ENCODE data around the gene IBA57. TPM values are rescaled to one million over a fixed set of nuclear protein-coding genes. Genes with fewer than 3 reads are reported as not detected.
A peak's percentile ranks its signal among the peaks of the same experiment; 100 is the strongest.

The IBA57 gene
- total and polyA plus RNA-seq, 5 donors from 2014 or later: 2.0 to 17.0 (median 5.1) TPM

DNA sequence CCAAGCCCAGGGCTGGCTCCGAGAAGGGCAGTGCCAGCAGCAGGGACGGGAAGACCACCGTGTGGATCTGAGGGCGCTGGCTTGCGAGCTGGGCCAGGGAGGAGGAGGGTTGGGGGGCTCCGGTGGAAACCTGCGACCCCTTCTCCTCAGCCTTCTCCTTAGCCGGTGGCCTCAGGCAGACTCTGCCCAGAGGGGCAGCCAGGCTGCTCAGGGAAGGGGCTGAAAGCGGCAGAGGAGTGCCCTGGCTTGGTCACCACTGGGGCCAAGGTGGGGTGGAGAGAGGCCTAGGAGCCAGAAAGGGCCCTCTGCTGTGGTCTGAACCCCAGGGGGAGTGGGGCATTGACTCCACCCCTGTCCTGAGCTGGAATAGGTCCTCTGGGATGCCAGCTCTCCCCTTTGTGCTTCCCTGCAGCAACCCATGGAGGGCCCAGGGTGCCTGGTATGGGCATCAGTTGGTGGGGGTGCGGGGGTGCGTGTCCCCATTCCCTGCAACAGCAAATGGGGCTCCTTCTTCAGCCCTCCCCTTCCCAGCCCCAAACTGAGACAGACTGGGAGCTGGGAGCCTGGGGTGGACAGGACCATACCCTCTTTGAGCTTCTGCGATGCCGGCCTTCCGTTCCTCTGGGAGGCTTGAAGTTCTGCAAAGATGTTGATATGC lies 6.5 kb upstream of the IBA57 start:
- Mint-ChIP-seq H3K36me3 (no peaks in the 10 kb centered on the region), H3K27ac (peak overlapping the region in 1 of 3 donors; percentile 42), H3K4me1 (peaks cover 0 to 33% (median 2%) of the 10 kb centered on the region in 4 donors), H3K4me3 (no peak overlapping the region), H3K9me3 (no peaks in the 10 kb centered on the region), H3K27me3 (no peaks in the 10 kb centered on the region)
- Histone ChIP-seq H3K4me3 (ENCODE audit: low read depth, low read length) (no peak overlapping the region), H3K27ac (ENCODE audit: insufficient read depth, low read length, poor library complexity, severe bottlenecking) (no peak overlapping the region), H3K9me3 (ENCODE audit: control insufficient read depth in 2 of 2, low read length in 2 of 2) (no peaks in the 10 kb centered on the region), H3K36me3 (ENCODE audit: control insufficient read depth, insufficient read depth, low read length) (no peaks in the 10 kb centered on the region), H3K4me1 (ENCODE audit: control insufficient read depth, insufficient read depth, low read length, poor library complexity, severe bottlenecking) (peaks cover 20% of the 10 kb centered on the region), H3K27me3 (ENCODE audit: control insufficient read depth, insufficient read depth, low read length) (no peaks in the 10 kb centered on the region)
- DNase-seq: no peak
- ATAC-seq (ENCODE audit: low read depth in 2 of 2): no peak

DNA sequence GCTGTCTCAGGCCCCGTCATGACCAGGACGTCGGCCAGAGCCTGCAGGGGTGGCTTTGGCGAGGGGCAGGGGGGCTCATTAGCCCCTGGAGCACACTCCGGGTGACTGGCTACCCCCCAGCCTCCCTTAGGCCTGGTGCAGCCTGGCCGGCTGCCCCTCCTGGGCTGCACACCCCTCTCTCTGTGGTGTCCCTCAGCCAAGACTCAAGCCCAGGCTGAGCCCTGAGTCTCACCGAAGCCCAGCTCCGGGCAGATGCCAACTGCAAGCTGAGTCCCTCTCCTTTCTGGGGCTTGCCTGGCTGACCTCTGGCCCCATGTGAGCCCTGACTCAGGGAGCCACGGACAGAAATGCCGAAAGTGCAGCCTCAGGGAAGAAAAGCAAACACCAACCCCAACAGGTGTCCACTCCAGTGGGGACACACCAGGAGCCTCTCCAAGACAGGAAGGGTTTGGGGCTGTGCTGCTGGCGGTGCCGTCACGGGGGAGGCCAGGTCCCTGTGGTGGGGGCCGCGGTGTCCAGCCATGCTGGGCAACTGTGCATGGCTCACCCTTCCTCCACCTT lies 5.3 kb upstream of the IBA57 start:
- no peak overlapping the region for H3K4me3 ChIP-seq (ENCODE audit: low read depth, low read length)
- H3K27ac Mint-ChIP-seq: no peak overlapping the region
- H3K4me3 Mint-ChIP-seq: no peak overlapping the region
- peaks cover 3% of the 10 kb centered on the region for H3K27me3 Mint-ChIP-seq
- no peaks in the 10 kb centered on the region for H3K36me3 Mint-ChIP-seq
- no peaks in the 10 kb centered on the region for H3K9me3 Mint-ChIP-seq
- H3K36me3 ChIP-seq (ENCODE audit: control insufficient read depth, insufficient read depth, low read length): no peaks in the 10 kb centered on the region
- DNase-seq (no peak), ATAC-seq (ENCODE audit: low read depth in 2 of 2) (no peak)
- no peaks in the 10 kb centered on the region for H3K27me3 ChIP-seq (ENCODE audit: control insufficient read depth, insufficient read depth, low read length)
- peaks cover 28% of the 10 kb centered on the region for H3K4me1 ChIP-seq (ENCODE audit: control insufficient read depth, insufficient read depth, low read length, poor library complexity, severe bottlenecking)
- H3K27ac ChIP-seq (ENCODE audit: insufficient read depth, low read length, poor library complexity, severe bottlenecking): no peak overlapping the region
- no peaks in the 10 kb centered on the region for H3K9me3 ChIP-seq (ENCODE audit: control insufficient read depth in 2 of 2, low read length in 2 of 2)
- peaks cover 0 to 38% (median 9%) of the 10 kb centered on the region in 4 donors for H3K4me1 Mint-ChIP-seq

DNA sequence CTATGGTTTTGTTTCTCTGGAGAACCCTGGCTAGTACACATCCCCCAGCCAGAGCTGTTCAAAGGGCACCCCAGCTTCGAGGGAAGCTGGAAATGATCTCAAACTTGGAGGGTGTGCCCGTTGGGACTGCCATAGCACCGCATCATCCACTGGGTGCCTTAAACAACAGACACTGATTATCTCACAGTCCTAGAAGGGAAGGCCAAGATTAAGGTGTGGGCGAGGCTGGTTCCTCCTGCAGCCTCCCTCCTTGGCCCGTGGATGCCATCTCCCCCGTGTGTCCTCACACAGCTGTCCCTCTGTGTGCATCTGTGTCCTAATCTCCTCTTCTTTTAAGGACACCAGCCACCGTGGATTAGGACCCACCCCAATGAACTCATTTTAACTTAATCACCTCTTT lies 4.2 kb upstream of the IBA57 start:
- ATAC-seq (ENCODE audit: low read depth in 2 of 2) (no peak), DNase-seq (no peak)
- peaks cover 28% of the 10 kb centered on the region for H3K4me1 ChIP-seq (ENCODE audit: control insufficient read depth, insufficient read depth, low read length, poor library complexity, severe bottlenecking)
- H3K9me3 Mint-ChIP-seq: no peaks in the 10 kb centered on the region
- H3K4me3 ChIP-seq (ENCODE audit: low read depth, low read length): no peak overlapping the region
- no peaks in the 10 kb centered on the region for H3K27me3 ChIP-seq (ENCODE audit: control insufficient read depth, insufficient read depth, low read length)
- H3K27ac Mint-ChIP-seq: peak overlapping the region; percentile 52 to 75 (median 52)
- H3K4me1 Mint-ChIP-seq: peaks cover 0 to 43% (median 10%) of the 10 kb centered on the region in 4 donors
- H3K9me3 ChIP-seq (ENCODE audit: control insufficient read depth in 2 of 2, low read length in 2 of 2): no peaks in the 10 kb centered on the region
- H3K27me3 Mint-ChIP-seq: peaks cover 5% of the 10 kb centered on the region
- H3K36me3 Mint-ChIP-seq: no peaks in the 10 kb centered on the region
- H3K36me3 ChIP-seq (ENCODE audit: control insufficient read depth, insufficient read depth, low read length): no peaks in the 10 kb centered on the region
- no peak overlapping the region for H3K27ac ChIP-seq (ENCODE audit: insufficient read depth, low read length, poor library complexity, severe bottlenecking)
- peak overlapping the region in 1 of 4 donors; percentile 64 for H3K4me3 Mint-ChIP-seq

DNA sequence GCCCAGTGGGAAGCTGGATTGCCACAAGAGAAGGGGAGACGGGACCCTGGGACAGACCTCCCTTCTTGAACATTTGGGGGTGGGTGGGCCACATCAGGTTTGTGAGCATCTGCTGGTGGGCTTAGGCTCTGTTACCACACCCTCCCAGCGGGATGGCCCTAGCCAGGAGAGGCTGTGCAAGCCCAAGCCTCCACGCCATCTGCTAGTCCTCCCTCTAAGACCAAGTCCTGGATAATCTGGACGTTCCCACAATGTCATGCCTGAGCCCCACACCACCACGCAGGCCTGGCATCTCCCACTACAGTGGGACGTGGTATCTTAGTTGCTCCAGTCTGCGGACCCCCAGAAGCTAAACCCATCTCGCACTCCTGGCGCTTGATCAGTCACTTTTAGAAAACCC lies 3.7 kb upstream of the IBA57 start:
- peaks cover 5% of the 10 kb centered on the region for H3K27me3 Mint-ChIP-seq
- H3K27ac Mint-ChIP-seq: peak overlapping the region; percentile 52 to 75 (median 52)
- peak overlapping the region in 2 of 4 donors; percentile 52 to 64 for H3K4me3 Mint-ChIP-seq
- H3K4me1 ChIP-seq (ENCODE audit: control insufficient read depth, insufficient read depth, low read length, poor library complexity, severe bottlenecking): peaks cover 30% of the 10 kb centered on the region
- no peak overlapping the region for H3K4me3 ChIP-seq (ENCODE audit: low read depth, low read length)
- no peaks in the 10 kb centered on the region for H3K36me3 Mint-ChIP-seq
- H3K27ac ChIP-seq (ENCODE audit: insufficient read depth, low read length, poor library complexity, severe bottlenecking): no peak overlapping the region
- ATAC-seq (ENCODE audit: low read depth in 2 of 2) (no peak), DNase-seq (no peak)
- H3K9me3 ChIP-seq (ENCODE audit: control insufficient read depth in 2 of 2, low read length in 2 of 2): no peaks in the 10 kb centered on the region
- H3K27me3 ChIP-seq (ENCODE audit: control insufficient read depth, insufficient read depth, low read length): no peaks in the 10 kb centered on the region
- no peaks in the 10 kb centered on the region for H3K9me3 Mint-ChIP-seq
- H3K4me1 Mint-ChIP-seq: peaks cover 0 to 46% (median 14%) of the 10 kb centered on the region in 4 donors
- no peaks in the 10 kb centered on the region for H3K36me3 ChIP-seq (ENCODE audit: control insufficient read depth, insufficient read depth, low read length)

DNA sequence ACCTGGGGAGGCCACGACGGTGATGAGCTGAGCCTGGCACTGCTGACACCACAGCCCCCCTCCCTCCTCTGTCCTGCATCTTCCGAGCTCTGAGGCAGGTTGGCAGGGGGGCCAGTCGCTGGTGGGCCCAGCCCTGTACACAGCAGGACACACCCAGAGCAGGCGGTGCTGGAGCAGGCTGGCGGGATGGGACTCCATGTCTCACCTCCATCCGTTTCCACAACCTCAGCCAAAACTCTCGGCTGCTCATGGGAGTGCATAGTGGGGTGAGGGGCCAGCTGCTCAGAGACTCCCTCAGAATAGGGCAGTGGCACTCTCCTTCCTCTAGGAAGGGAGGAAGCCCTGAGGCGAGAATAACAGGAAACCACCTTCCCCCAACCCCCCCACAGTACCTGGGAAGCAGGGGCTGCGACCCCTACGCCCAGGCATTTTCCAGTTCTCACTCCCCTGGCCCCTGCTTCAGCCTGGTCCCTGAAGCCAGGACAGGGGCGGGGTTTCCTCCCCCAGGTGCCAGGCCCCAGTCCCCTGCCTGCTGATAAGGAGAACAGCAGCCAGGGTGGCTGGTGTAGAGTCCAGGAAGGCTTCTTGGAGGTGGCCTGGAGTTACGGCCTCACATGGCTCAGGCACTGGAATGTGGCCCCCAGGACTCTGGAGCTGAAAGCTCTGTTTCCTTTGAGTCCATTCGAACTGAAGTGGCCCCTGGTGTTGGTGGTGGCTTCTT lies 3.2 kb upstream of the IBA57 start:
- Mint-ChIP-seq H3K27ac (peak overlapping the region; percentile 38 to 79 (median 52)), H3K36me3 (no peaks in the 10 kb centered on the region), H3K9me3 (no peaks in the 10 kb centered on the region), H3K4me3 (peak overlapping the region in 2 of 4 donors; percentile 32 to 64), H3K27me3 (peaks cover 5% of the 10 kb centered on the region), H3K4me1 (peaks cover 0 to 43% (median 16%) of the 10 kb centered on the region in 4 donors)
- ATAC-seq (ENCODE audit: low read depth in 2 of 2): no peak
- Histone ChIP-seq H3K9me3 (ENCODE audit: control insufficient read depth in 2 of 2, low read length in 2 of 2) (no peaks in the 10 kb centered on the region), H3K27me3 (ENCODE audit: control insufficient read depth, insufficient read depth, low read length) (no peaks in the 10 kb centered on the region), H3K27ac (ENCODE audit: insufficient read depth, low read length, poor library complexity, severe bottlenecking) (peak overlapping the region; percentile 23), H3K4me3 (ENCODE audit: low read depth, low read length) (no peak overlapping the region), H3K36me3 (ENCODE audit: control insufficient read depth, insufficient read depth, low read length) (no peaks in the 10 kb centered on the region), H3K4me1 (ENCODE audit: control insufficient read depth, insufficient read depth, low read length, poor library complexity, severe bottlenecking) (peaks cover 26% of the 10 kb centered on the region)
- DNase-seq: peak in 1 of 3 donors; percentile 44

DNA sequence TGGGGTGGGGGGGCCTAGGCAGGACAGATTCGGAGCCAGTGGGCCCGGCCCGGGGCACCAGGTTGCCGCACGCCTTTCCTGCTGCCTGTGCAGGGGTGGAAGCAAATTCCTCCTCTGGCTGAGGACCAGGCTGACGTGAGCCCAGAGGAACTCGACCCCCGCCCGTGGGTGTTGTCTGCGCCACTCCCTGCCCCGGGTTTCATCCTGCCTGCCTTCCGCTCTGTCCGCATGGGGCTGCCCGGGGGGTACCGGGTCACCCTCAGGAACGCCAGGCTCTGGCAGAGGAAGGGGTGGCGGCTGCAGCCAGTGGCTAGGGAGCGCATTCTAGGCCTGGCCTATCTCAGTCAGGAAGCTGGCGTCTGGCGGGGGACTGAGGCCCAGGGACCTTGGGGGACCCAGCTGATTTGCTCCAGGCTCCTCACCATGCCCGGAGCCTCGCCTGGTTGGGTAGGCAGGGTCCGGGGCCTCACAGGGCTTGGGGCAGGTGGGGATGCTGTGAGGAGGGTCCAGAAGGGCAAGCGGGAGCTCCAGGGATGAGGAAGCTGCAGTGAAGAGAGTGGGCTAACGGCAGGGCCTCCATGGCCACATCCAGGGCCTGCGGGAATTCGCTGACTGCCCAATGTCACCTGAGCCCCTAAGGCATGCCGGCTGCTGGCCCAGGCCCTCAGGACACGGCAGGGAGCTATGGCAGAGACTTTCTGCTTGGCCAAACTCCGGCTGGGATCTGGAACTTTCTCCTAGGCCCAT lies 2.4 kb upstream of the IBA57 start:
- no peak for DNase-seq

DNA sequence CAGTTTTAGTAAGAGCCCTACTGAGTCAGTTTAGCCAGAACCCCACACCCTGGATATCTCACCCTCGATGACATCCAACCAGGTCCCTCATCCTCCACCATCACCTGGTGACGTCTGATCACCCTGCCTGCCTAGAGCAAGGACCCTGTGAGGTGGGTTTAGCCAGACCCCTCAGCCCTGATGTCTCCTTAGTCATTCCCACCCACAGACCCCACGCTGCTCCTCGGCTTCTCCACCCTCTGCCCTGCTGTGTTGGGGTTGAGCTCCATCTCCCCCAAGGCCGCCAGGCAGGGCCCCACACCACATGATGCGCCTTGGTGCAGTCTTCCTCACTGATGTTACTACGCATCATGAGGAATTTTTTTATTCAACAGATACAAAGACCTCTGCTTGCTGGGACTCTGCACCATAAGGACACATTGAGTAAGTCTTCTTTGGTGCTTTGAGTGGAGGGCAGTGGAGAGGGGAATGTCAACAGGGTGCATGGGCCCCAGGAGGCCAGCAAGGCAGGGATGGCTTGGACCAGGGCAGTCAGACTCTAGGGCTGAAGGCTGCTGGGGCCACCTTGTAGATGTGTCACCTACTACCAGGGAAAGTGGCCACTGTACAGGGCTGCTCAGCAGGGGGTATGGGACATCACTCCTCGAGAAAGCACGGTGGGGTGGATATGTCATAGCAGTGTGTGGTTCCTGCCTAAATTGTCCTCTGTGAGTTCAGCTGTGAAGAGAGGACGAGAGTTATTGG lies 1.7 kb upstream of the IBA57 start:
- H3K27me3 ChIP-seq (ENCODE audit: control insufficient read depth, insufficient read depth, low read length): no peaks in the 10 kb centered on the region
- DNase-seq (no peak), ATAC-seq (ENCODE audit: low read depth in 2 of 2) (no peak)
- H3K4me3 ChIP-seq (ENCODE audit: low read depth, low read length): no peak overlapping the region
- no peaks in the 10 kb centered on the region for H3K36me3 Mint-ChIP-seq
- H3K9me3 ChIP-seq (ENCODE audit: control insufficient read depth in 2 of 2, low read length in 2 of 2): no peaks in the 10 kb centered on the region
- peak overlapping the region; percentile 98 for H3K27ac ChIP-seq (ENCODE audit: insufficient read depth, low read length, poor library complexity, severe bottlenecking)
- peak overlapping the region; percentile 74 to 98 (median 97) for H3K27ac Mint-ChIP-seq
- H3K9me3 Mint-ChIP-seq: no peaks in the 10 kb centered on the region
- peak overlapping the region in 3 of 4 donors; percentile 69 to 93 (median 74) for H3K4me3 Mint-ChIP-seq
- peaks cover 5% of the 10 kb centered on the region for H3K27me3 Mint-ChIP-seq
- peaks cover 5% of the 10 kb centered on the region for H3K36me3 ChIP-seq (ENCODE audit: control insufficient read depth, insufficient read depth, low read length)
- H3K4me1 Mint-ChIP-seq: peaks cover 0 to 53% (median 24%) of the 10 kb centered on the region in 4 donors
- peaks cover 26% of the 10 kb centered on the region for H3K4me1 ChIP-seq (ENCODE audit: control insufficient read depth, insufficient read depth, low read length, poor library complexity, severe bottlenecking)

More for the DNA sequence above, 2.4 kb upstream of the IBA57 start:
- Histone ChIP-seq H3K36me3 (ENCODE audit: control insufficient read depth, insufficient read depth, low read length) (no peaks in the 10 kb centered on the region), H3K27me3 (ENCODE audit: control insufficient read depth, insufficient read depth, low read length) (no peaks in the 10 kb centered on the region), H3K9me3 (ENCODE audit: control insufficient read depth in 2 of 2, low read length in 2 of 2) (no peaks in the 10 kb centered on the region), H3K4me1 (ENCODE audit: control insufficient read depth, insufficient read depth, low read length, poor library complexity, severe bottlenecking) (peaks cover 26% of the 10 kb centered on the region), H3K4me3 (ENCODE audit: low read depth, low read length) (no peak overlapping the region), H3K27ac (ENCODE audit: insufficient read depth, low read length, poor library complexity, severe bottlenecking) (peak overlapping the region; percentile 23)
- peak overlapping the region; percentile 52 to 98 (median 79) for H3K27ac Mint-ChIP-seq
- no peak for ATAC-seq (ENCODE audit: low read depth in 2 of 2)
- H3K36me3 Mint-ChIP-seq: no peaks in the 10 kb centered on the region
- peaks cover 5% of the 10 kb centered on the region for H3K27me3 Mint-ChIP-seq
- H3K9me3 Mint-ChIP-seq: no peaks in the 10 kb centered on the region
- peaks cover 0 to 49% (median 21%) of the 10 kb centered on the region in 4 donors for H3K4me1 Mint-ChIP-seq
- H3K4me3 Mint-ChIP-seq: no peak overlapping the region

All from CD4-positive, CD25-positive, alpha-beta regulatory T cell (primary cell).